ENCODE results near the gene NTNG1. TPM values are rescaled to one million over a fixed set of nuclear protein-coding genes. Genes with fewer than 3 reads are reported as not detected.

Gene NTNG1
- total RNA-seq, 4 donors from 2014 or later, result 0.20 to 3.0 (median 1.0) TPM

- Histone ChIP-seq H3K9me3 (no peaks in the 10 kb centered on the region), H3K27ac (no peak overlapping the region), H3K36me3 (no peaks in the 10 kb centered on the region), H3K27me3 (no peaks in the 10 kb centered on the region), H3K4me3 (no peak overlapping the region), H3K4me1 (no peaks in the 10 kb centered on the region)
- WGBS, 2 donors (ENCODE audit: low coverage in 1 of 2), result 95 to 100% methylated on average over 2 to 3 of the region's 3 CpGs
- ATAC-seq, result no peak
- TF ChIP-seq POLR2A (IDR thresholded peaks at IDR 0.05), result no peak
- TF ChIP-seq EP300 (IDR thresholded peaks at IDR 0.05), result no peak
- no peak for TF ChIP-seq POLR2AphosphoS5 (IDR thresholded peaks at IDR 0.05)
- no peak for TF ChIP-seq CTCF (IDR thresholded peaks at IDR 0.05)
Measured at GRCh38 chr1:107449326-107449725, 308.5 kb downstream of the NTNG1 start.

- WGBS, 2 donors (ENCODE audit: low coverage in 1 of 2), result 35 to 89% methylated on average over 3 to 5 of the region's 5 CpGs
- Histone ChIP-seq H3K4me1 (no peaks in the 10 kb centered on the region), H3K9me3 (no peaks in the 10 kb centered on the region), H3K27ac (no peak overlapping the region), H3K4me3 (no peak overlapping the region), H3K36me3 (no peaks in the 10 kb centered on the region), H3K27me3 (no peaks in the 10 kb centered on the region)
- TF ChIP-seq POLR2A (IDR thresholded peaks at IDR 0.05) (no peak), EP300 (IDR thresholded peaks at IDR 0.05) (no peak), CTCF (IDR thresholded peaks at IDR 0.05) (no peak), POLR2AphosphoS5 (IDR thresholded peaks at IDR 0.05) (no peak)
- ATAC-seq, result no peak
Measured at GRCh38 chr1:107450899-107451664, 310.2 kb downstream of the NTNG1 start.

- Histone ChIP-seq H3K36me3 (no peaks in the 10 kb centered on the region), H3K4me1 (no peaks in the 10 kb centered on the region), H3K9me3 (no peaks in the 10 kb centered on the region), H3K27me3 (no peaks in the 10 kb centered on the region), H3K4me3 (no peak overlapping the region), H3K27ac (no peak overlapping the region)
- TF ChIP-seq POLR2A (IDR thresholded peaks at IDR 0.05) (no peak), CTCF (IDR thresholded peaks at IDR 0.05) (no peak), POLR2AphosphoS5 (IDR thresholded peaks at IDR 0.05) (no peak), EP300 (IDR thresholded peaks at IDR 0.05) (no peak)
- 67 to 75% methylated on average over 2 of the region's 2 CpGs for WGBS, 2 donors (ENCODE audit: low coverage in 1 of 2)
- ATAC-seq, result no peak
Measured at GRCh38 chr1:107451715-107452114, 310.9 kb downstream of the NTNG1 start.

GRCh38 chr1:107454791-107455190 is 314.0 kb downstream of the NTNG1 start:
- no peak for ATAC-seq
- WGBS, 2 donors (ENCODE audit: low coverage in 1 of 2), result 55 to 67% methylated on average over 3 to 4 of the region's 4 CpGs
- no peaks in the 10 kb centered on the region for H3K27me3 ChIP-seq
- H3K36me3 ChIP-seq, result no peaks in the 10 kb centered on the region
- no peak overlapping the region for H3K4me3 ChIP-seq
- TF ChIP-seq EP300 (IDR thresholded peaks at IDR 0.05) (no peak), CTCF (IDR thresholded peaks at IDR 0.05) (no peak), POLR2AphosphoS5 (IDR thresholded peaks at IDR 0.05) (no peak), POLR2A (IDR thresholded peaks at IDR 0.05) (no peak)
- H3K27ac ChIP-seq, result no peak overlapping the region
- H3K9me3 ChIP-seq, result no peaks in the 10 kb centered on the region
- no peaks in the 10 kb centered on the region for H3K4me1 ChIP-seq

- Histone ChIP-seq H3K9me3 (no peaks in the 10 kb centered on the region), H3K27ac (no peak overlapping the region), H3K4me1 (no peaks in the 10 kb centered on the region), H3K4me3 (no peak overlapping the region), H3K27me3 (no peaks in the 10 kb centered on the region), H3K36me3 (no peaks in the 10 kb centered on the region)
- ATAC-seq, result no peak
- TF ChIP-seq EP300 (IDR thresholded peaks at IDR 0.05) (no peak), CTCF (IDR thresholded peaks at IDR 0.05) (no peak), POLR2AphosphoS5 (IDR thresholded peaks at IDR 0.05) (no peak), POLR2A (IDR thresholded peaks at IDR 0.05) (no peak)
- 52 to 54% methylated on average over 3 of the region's 3 CpGs for WGBS, 2 donors (ENCODE audit: low coverage in 1 of 2)
Measured at GRCh38 chr1:107457989-107458388, 317.1 kb downstream of the NTNG1 start.
